ENCODE data around the gene AUTS2.

AUTS2 gene

DNA sequence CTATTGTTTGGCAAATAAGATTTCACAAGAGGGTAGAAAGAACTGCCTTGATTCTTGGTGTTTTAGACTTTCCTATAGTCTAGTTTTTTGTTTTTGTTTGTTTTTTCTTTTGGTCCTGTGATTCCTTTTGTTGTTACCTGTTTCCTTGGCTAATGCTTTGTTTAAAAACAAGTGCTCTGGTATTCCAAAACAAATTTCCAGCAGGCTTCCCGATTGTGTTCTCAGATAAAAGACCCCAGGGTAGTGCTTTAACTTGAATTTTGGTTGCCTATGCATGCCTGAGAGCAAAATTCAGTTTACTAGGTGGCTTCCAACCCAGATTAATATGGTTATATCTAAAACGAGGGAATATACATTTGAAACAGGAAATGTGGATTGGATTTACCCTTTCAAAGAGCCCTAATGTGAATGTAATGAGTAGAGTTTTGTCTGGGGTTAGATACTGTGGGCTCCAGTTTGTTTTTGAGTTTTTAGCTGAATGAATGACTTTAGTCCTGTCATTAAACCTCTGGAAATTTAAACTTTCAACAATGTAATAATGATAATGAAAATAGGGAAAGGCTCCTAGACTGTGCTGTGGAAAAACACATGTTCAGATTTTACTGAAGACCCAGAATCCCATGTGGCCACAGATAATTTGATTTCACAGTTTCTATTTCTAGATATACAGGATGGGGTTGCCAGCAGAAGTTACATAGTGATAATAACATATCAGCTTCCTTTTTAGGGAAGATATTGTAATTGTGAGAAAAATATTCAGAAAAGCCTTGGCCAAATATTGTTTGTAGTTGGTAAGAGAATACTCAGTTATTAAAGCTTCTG is 23.9 kb downstream of the AUTS2 start:
- no peak for DNase-seq (ENCODE audit: extremely low read depth in 1 of 2, low read depth in 1 of 2)

GRCh38 chr7:69622960-69623359 is 24.7 kb downstream of the AUTS2 start:
- DNase-seq (ENCODE audit: extremely low read depth in 1 of 2, low read depth in 1 of 2), result no peak

GRCh38 chr7:69624435-69625230 is 26.4 kb downstream of the AUTS2 start:
- no peak for DNase-seq (ENCODE audit: extremely low read depth in 1 of 2, low read depth in 1 of 2)

GRCh38 chr7:69625238-69625637 is 27.0 kb downstream of the AUTS2 start:
- DNase-seq (ENCODE audit: extremely low read depth in 1 of 2, low read depth in 1 of 2), result no peak

DNA sequence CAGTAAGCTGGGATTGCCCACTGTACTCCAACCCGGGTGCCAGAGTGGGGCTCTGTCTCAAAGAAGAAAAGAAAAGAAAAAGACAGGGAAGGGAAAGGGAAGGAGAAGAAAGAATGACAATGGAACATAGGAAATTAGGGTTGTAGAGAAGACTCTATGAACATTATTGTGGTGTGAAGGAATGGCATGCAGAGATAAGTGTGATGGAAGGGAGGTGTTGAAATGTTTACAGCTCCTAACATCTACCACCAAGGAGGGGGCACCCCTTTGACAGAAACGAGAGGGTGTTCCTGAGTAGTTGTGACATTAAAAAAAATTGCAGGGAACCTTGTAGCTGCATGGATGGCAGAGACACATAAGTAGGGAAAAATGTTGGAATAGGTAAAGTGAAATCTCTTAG is 27.5 kb downstream of the AUTS2 start:
- no peak for DNase-seq (ENCODE audit: extremely low read depth in 1 of 2, low read depth in 1 of 2)

- no peak for DNase-seq (ENCODE audit: extremely low read depth in 1 of 2, low read depth in 1 of 2)
Measured at GRCh38 chr7:69630292-69630691, 32.0 kb downstream of the AUTS2 start.

GRCh38 chr7:69631131-69631530 is 32.9 kb downstream of the AUTS2 start:
- no peak for DNase-seq (ENCODE audit: extremely low read depth in 1 of 2, low read depth in 1 of 2)

- DNase-seq (ENCODE audit: extremely low read depth in 1 of 2, low read depth in 1 of 2), result no peak
Measured at GRCh38 chr7:69632280-69632679, 34.0 kb downstream of the AUTS2 start.

- no peak for DNase-seq (ENCODE audit: extremely low read depth in 1 of 2, low read depth in 1 of 2)
Measured at GRCh38 chr7:69633122-69633831, 35.0 kb downstream of the AUTS2 start.

DNA sequence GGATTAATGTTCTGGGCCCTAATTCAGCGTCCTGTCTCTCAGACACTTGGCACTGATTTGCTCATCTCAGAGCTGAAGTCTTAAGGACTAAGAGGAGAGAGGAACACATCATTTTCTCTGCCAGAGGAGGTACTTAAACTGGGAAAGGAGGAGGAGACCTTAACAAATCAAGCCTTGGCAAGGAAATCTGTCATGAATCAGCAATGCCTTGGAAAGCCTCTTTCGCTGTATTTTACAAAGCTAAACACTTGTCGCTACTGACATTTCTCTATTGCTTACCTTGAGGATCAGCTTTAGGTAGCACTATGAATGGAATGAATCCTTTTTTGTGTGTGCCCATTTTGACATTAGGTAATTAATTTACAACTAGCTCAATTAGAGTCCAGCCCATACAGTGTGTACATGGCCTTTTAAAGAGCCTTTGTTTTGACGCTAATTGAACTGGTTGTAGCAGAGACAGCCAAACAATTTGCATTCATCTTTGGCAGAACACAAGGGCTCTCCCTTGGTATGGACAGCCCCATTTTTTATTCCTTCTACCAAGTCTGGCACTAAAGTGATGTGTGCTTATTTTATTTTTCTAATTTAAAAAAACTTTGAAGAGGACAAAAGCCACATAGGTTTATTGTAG is 37.4 kb downstream of the AUTS2 start:
- no peak for DNase-seq (ENCODE audit: extremely low read depth in 1 of 2, low read depth in 1 of 2)

DNA sequence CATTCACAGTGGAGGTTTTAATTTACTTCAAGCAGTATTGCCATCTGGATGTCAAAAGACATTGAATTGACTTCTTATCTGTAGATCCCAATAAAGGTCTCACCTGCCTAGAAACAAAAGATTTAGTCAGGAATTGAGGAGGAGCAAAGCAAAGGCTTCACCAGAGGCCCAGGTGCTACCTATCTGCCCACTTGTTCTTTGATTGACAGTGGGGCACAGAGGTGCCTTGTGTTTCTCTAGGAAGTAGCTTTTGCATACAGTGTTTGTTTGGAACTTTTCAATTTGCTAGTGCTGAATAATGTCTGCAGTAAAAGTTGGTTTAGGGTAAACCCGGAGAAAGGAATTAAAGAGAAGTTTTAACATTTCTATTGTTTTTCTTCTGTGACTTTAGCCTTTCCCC is 40.4 kb downstream of the AUTS2 start:
- DNase-seq (ENCODE audit: extremely low read depth in 1 of 2, low read depth in 1 of 2), result no peak

DNA sequence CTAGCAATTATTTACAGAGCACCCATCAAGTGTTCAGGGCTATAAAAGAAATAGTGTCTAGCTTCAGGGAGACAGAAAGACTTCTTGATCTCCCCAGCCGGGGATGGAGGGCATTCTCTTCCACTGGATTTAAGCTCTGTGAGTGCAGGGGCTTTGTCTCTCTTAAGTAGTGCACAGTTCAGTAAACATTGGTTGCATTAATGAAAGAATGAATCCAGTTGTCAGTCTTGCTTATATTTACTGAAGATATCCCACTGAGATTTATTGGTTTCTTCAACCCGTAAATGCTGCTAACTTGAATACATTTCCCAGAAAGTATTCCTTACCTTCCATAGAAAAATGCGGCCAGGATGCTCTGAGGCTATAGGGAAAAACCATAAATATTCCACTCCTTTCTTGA is 41.9 kb downstream of the AUTS2 start:
- DNase-seq (ENCODE audit: extremely low read depth in 1 of 2, low read depth in 1 of 2), result no peak

DNA sequence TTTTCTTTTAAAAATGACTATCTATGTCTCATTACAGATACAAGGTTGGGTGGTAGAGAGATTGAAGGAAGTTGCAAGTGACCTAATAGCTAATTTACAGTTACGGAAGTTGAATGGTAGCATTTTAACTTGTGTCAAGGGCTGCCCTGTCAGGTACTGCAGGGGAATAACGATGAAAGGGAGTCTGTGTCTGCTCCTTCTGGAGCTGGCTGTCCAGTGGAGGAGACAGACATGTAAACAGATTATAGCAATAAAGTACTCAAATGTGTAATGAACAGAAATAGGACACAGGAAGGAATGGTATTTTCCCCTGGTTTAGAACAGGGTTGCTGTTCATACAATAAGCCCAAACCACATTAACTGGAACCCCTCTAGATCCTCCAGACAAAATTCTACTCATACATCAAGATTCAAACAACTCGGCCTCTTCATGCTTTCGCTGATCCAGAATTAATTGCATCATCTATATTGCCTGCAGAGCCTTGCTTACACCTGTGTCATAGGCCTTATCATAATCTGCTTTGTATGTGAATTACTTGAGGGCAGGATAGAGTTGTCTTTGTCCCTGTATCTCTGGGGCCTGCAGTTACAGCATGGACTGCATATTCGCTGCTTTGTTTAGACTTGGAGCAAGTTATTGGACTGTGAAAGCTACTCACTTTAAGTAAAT is 42.8 kb downstream of the AUTS2 start:
- DNase-seq (ENCODE audit: extremely low read depth in 1 of 2, low read depth in 1 of 2), result no peak

DNA sequence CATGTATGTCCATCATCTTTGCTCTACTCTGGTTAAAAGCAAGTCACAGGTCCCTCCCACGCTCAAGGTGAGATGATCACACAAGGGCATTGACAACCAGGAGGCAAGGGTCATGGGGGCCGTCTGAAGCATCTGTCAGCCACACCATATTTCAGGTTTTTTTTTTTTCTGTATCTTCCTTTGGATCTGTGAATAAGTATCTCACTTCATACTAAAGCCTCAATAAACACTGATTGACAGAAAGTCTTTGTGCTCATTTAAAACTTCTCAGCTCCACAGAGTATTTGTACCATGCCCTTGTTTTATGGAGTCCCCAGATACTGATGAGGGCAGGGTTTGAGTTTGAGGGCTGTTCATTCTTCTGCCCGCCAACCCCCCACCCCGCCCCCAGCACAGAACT is 45.0 kb downstream of the AUTS2 start:
- no peak for DNase-seq (ENCODE audit: extremely low read depth in 1 of 2, low read depth in 1 of 2)

GRCh38 chr7:69643708-69644445 is 45.6 kb downstream of the AUTS2 start:
- no peak for DNase-seq (ENCODE audit: extremely low read depth in 1 of 2, low read depth in 1 of 2)

DNA sequence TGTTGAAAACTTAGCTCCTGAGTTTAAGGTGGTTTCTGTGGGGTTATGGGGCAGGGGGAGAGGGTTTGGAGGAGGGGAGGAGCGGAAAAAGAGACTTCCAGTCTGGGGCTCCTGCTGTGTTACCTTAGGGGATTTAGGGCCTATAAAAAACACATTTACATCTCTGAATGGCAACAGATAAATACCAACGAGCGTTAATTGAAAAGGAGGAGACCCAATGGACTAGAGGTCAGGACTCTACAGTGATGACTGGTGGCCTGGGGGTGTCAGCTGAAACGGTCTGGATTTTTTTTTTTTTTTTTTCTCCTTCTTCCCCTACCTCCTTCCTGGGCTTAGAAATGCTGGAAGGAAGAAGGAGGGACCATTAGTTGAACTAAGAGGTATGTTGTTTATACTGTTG is 47.4 kb downstream of the AUTS2 start:
- DNase-seq (ENCODE audit: extremely low read depth in 1 of 2, low read depth in 1 of 2), result no peak

GRCh38 chr7:69651101-69651590 is 52.9 kb downstream of the AUTS2 start:
- DNase-seq (ENCODE audit: extremely low read depth in 1 of 2, low read depth in 1 of 2), result no peak

GRCh38 chr7:69652947-69653701 is 54.8 kb downstream of the AUTS2 start:
- no peak for DNase-seq (ENCODE audit: extremely low read depth in 1 of 2, low read depth in 1 of 2)

GRCh38 chr7:69653806-69654205 is 55.5 kb downstream of the AUTS2 start:
- DNase-seq (ENCODE audit: extremely low read depth in 1 of 2, low read depth in 1 of 2), result no peak

Data from stimulated activated CD8-positive, alpha-beta memory T cell treated with anti-CD3 and anti-CD28 coated beads, Interleukin-7, amount 100 ng/mL, for 48 hours (primary cell).